Naive thymus-derived CD4-positive, alpha-beta T cell (primary cell): ENCODE results near the gene SLC26A5. TPM values are rescaled to one million over a fixed set of nuclear protein-coding genes. Genes with fewer than 3 reads are reported as not detected.
"Not testable (repeated sequence)": the region's sequence is repeated elsewhere in the genome, so short reads cannot be mapped to it uniquely, and the experiment has no call there.

ENCODE experiments used
- ATAC-seq: fragments of 150-1000 bp; cut with Tn5 transposase; 2 replicates; pipeline ENCODE4 v1.10.0; 2021; ENCODE audit warnings: mild to moderate bottlenecking, moderate library complexity
- CTCF ChIA-PET: fragments of 350-600 bp; sonication (Branson Sonifier 250); formaldehyde crosslinking; loops from one replicate; lab custom pipeline; 2021; ENCODE audit warnings: antibody characterized with exemption; lab: Charles Lee
- POLR2A ChIA-PET: fragments of 350-600 bp; sonication (Branson Sonifier 250); formaldehyde crosslinking; loops from one replicate; lab custom pipeline; 2021; ENCODE audit warnings: antibody characterized with exemption, inconsistent platforms; lab: Charles Lee
- DNase-seq, 9 donors: peaks; one replicate each; pipeline versions ENCODE4 v3.0.0 to v3.0.0-alpha.2; 2020 to 2022; ENCODE audit warnings: mixed read lengths in 1 of 9
- H3K27ac ChIP-seq: one replicate; pipeline ENCODE4 v1.7.0; 2013; ENCODE audit warnings: mild to moderate bottlenecking, low read depth, low read length, moderate library complexity
- H3K27me3 ChIP-seq, 2 donors: one replicate each; pipeline ENCODE4 v1.7.0; 2013; ENCODE audit warnings: low read length in 2 of 2, mild to moderate bottlenecking in 2 of 2, moderate library complexity in 2 of 2; ENCODE audit not compliant: control insufficient read depth in 2 of 2, insufficient read depth in 2 of 2
- H3K36me3 ChIP-seq, 3 experiments: 1 replicate in 2 of 3; 2 replicates in 1 of 3; pipeline ENCODE4 v1.7.0; 2013; ENCODE audit warnings: low read length in 3 of 3, mild to moderate bottlenecking in 3 of 3, moderate library complexity in 1 of 3; ENCODE audit not compliant: insufficient read depth in 3 of 3, control insufficient read depth in 2 of 3
- H3K4me1 ChIP-seq, 2 donors: one replicate each; pipeline ENCODE4 v1.7.0; 2013; ENCODE audit warnings: low read length in 2 of 2, mild to moderate bottlenecking in 2 of 2, moderate library complexity in 1 of 2; ENCODE audit not compliant: control insufficient read depth in 2 of 2, insufficient read depth in 2 of 2
- H3K4me3 ChIP-seq: 2 replicates; pipeline ENCODE4 v1.7.0; 2013; ENCODE audit warnings: mild to moderate bottlenecking, low read length
- H3K9me3 ChIP-seq, 3 experiments: 1 replicate in 2 of 3; 2 replicates in 1 of 3; pipeline ENCODE4 v1.7.0; 2013; ENCODE audit warnings: low read length in 3 of 3; ENCODE audit not compliant: control insufficient read depth in 2 of 3
- H3K27ac Mint-ChIP-seq, 9 donors: one replicate each; pipeline ENCODE4 v1.8.0; 2020 to 2022; ENCODE audit warnings: mixed read lengths in 9 of 9, mild to moderate bottlenecking in 8 of 9, moderate library complexity in 5 of 9, inconsistent platforms in 2 of 9
- H3K27me3 Mint-ChIP-seq, 5 donors: one replicate each; pipeline ENCODE4 v1.8.0; 2021 to 2022; ENCODE audit warnings: mixed read lengths in 5 of 5, mild to moderate bottlenecking in 1 of 5
- H3K36me3 Mint-ChIP-seq, 5 donors: one replicate each; pipeline ENCODE4 v1.8.0; 2020 to 2022; ENCODE audit warnings: mixed read lengths in 5 of 5, mild to moderate bottlenecking in 3 of 5, inconsistent platforms in 1 of 5
- H3K4me1 Mint-ChIP-seq, 7 donors: one replicate each; pipeline ENCODE4 v1.8.0; 2020 to 2022; ENCODE audit warnings: mixed read lengths in 7 of 7, mild to moderate bottlenecking in 3 of 7, inconsistent platforms in 1 of 7
- H3K4me3 Mint-ChIP-seq, 10 donors: one replicate each; pipeline ENCODE4 v1.8.0; 2020 to 2022; ENCODE audit warnings: mild to moderate bottlenecking in 10 of 10, mixed read lengths in 10 of 10, moderate library complexity in 6 of 10, inconsistent platforms in 2 of 10
- H3K9me3 Mint-ChIP-seq, 11 donors: one replicate each; pipeline ENCODE4 v1.8.0; 2020 to 2022; ENCODE audit warnings: mixed read lengths in 11 of 11, mild to moderate bottlenecking in 4 of 11, inconsistent platforms in 1 of 11, moderate library complexity in 1 of 11
- intact Hi-C, 2 donors: fragments of 100-400 bp; cut with micrococcal nuclease; formaldehyde crosslinking; loops; one replicate each; pipeline ENCODE4 v1.15.1; 2023
- polyA plus RNA-seq, 2 donors: library from polyadenylated mRNA; unstranded; fragments of 300-500 nt; fragmentation: Illumina TruSeq; gene quantifications; one replicate each; pipeline ENCODE4 v1.2.3, GENCODE V29; 2021
- total RNA-seq, 6 experiments: library from RNA in 5 of 6; stranded (reverse) in 5 of 6; gene quantifications; 1 replicate in 5 of 6; 2 replicates in 1 of 6; pipeline ENCODE4 v1.2.3 and lab custom pipeline; 2021 to 2026

SLC26A5 gene
- total and polyA plus RNA-seq, 7 experiments from 2014 or later = not detected

- intact Hi-C loops = no loop called here
- Histone ChIP-seq H3K27me3 (no peaks in the 10 kb centered on the region), H3K4me3 (no peak overlapping the region), H3K9me3 (no peaks in the 10 kb centered on the region), H3K27ac (no peak overlapping the region), H3K4me1 (no peaks in the 10 kb centered on the region), H3K36me3 (no peaks in the 10 kb centered on the region)
- Mint-ChIP-seq H3K27me3 (peaks cover 0 to 16% (median 11%) of the 10 kb centered on the region in 5 donors), H3K4me3 (no peak overlapping the region), H3K9me3 (peaks cover 0 to 2% (median 0%) of the 10 kb centered on the region in 11 donors), H3K36me3 (no peaks in the 10 kb centered on the region), H3K27ac (no peak overlapping the region), H3K4me1 (no peaks in the 10 kb centered on the region)
- no peak for DNase-seq
- ATAC-seq = no peak
- ChIA-PET POLR2A (interaction anchor here (0.8 kb wide), 1 partner anchor 279 kb away, joined by 3 read pairs; no protein-coding TSS in a partner anchor), CTCF (no interaction called here)
These were observed 33.9 kb downstream of the SLC26A5 start for GRCh38 chr7:103412151-103412550.

- H3K4me1 ChIP-seq, CTCF ChIA-PET, H3K9me3 ChIP-seq, H3K27ac ChIP-seq, DNase-seq, H3K27me3 ChIP-seq, H3K27ac Mint-ChIP-seq, H3K36me3 Mint-ChIP-seq, H3K4me1 Mint-ChIP-seq, H3K9me3 Mint-ChIP-seq, H3K4me3 Mint-ChIP-seq, H3K36me3 ChIP-seq, ATAC-seq, H3K4me3 ChIP-seq, POLR2A ChIA-PET: not testable (repeated sequence)
- intact Hi-C loops = loop anchor here (2.0 to 5.0 kb wide), 2 partner anchors 59 to 124 kb away; partner anchors contain the start of gene PSMC2 (in 1 of the 2)
- peaks cover 0 to 32% (median 6%) of the 10 kb centered on the region in 5 donors for H3K27me3 Mint-ChIP-seq
These were observed 40.0 kb downstream of the SLC26A5 start for GRCh38 chr7:103405789-103406613.

GRCh38 chr7:103399687-103400086, 46.3 kb downstream of the SLC26A5 start:
- H3K36me3 Mint-ChIP-seq, POLR2A ChIA-PET, H3K27me3 ChIP-seq, CTCF ChIA-PET, H3K4me1 ChIP-seq, H3K27ac ChIP-seq, H3K4me1 Mint-ChIP-seq, H3K9me3 Mint-ChIP-seq, H3K9me3 ChIP-seq, H3K4me3 ChIP-seq, ATAC-seq, intact Hi-C loops, H3K27ac Mint-ChIP-seq, H3K36me3 ChIP-seq, H3K4me3 Mint-ChIP-seq, DNase-seq: not testable (repeated sequence)
- peaks cover 0 to 27% (median 6%) of the 10 kb centered on the region in 5 donors for H3K27me3 Mint-ChIP-seq

DNA sequence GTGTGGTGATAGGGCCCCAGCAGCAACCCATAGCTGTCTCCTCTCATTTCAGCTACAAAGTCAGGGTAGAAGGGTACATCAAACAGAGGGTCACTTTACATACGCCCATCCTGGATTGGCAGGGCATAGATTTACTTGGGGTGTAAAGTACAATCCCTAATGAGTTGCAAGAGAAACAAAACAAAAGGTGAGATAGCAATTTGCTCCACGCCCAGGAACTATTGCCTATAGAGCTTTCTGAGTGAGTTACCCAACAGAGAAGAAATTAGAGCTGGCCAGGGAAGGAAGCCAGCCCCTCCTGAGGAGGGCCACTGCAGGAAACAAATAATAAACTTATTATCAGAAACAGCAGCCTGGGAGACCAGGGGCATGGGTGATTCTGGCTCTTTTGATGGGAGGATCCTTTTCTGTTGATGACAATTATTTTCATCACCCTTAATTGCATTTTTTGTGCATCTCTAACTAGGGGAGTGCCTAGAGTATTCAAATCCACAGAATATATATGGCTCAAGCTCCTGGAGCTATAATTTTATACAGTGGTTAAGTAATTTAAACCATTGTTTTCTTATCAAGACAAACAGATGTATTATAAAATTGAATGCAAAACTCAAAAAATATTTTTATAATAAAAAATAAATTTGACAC, 47.4 kb downstream of the SLC26A5 start:
- POLR2A ChIA-PET = no interaction called here
- H3K27ac Mint-ChIP-seq = no peak overlapping the region

DNA sequence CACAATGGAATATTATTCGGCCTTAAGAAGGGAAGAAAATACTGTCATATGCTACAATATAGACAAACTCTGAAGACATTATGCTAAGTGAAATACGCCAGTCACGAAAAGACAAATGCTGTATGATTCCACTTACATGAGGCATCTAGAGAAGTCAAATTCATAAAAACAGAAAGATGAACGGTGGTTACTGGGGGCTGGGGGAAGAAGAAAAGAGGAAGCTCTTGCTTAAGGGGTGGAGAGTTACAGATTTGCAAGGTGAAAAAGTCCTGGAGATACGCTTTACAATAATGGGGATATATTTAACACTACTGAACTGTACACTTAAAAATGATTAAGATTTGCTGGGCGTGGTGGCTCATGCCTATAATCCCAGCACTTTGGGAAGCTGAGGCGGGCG, 49.5 kb downstream of the SLC26A5 start:
- CTCF ChIA-PET = no interaction called here

More for the DNA sequence above, 47.4 kb downstream of the SLC26A5 start:
- no peaks in the 10 kb centered on the region for H3K36me3 ChIP-seq
- H3K4me1 ChIP-seq = no peaks in the 10 kb centered on the region
- Mint-ChIP-seq H3K27me3 (peaks cover 0 to 20% (median 6%) of the 10 kb centered on the region in 5 donors), H3K36me3 (no peaks in the 10 kb centered on the region), H3K4me3 (no peak overlapping the region), H3K4me1 (no peaks in the 10 kb centered on the region), H3K9me3 (peaks cover 0 to 8% (median 0%) of the 10 kb centered on the region in 11 donors)
- no peak for ATAC-seq
- DNase-seq = no peak
- no peaks in the 10 kb centered on the region for H3K9me3 ChIP-seq
- CTCF ChIA-PET = no interaction called here
- intact Hi-C loops = no loop called here
- H3K27ac ChIP-seq = no peak overlapping the region
- H3K27me3 ChIP-seq = no peaks in the 10 kb centered on the region
- H3K4me3 ChIP-seq = no peak overlapping the region

GRCh38 chr7:103395071-103395470, 50.9 kb downstream of the SLC26A5 start:
- H3K4me1 ChIP-seq = no peaks in the 10 kb centered on the region
- intact Hi-C loops = no loop called here
- CTCF ChIA-PET = no interaction called here
- Mint-ChIP-seq H3K27ac (no peak overlapping the region), H3K4me1 (no peaks in the 10 kb centered on the region), H3K9me3 (peaks cover 0 to 2% (median 0%) of the 10 kb centered on the region in 11 donors), H3K36me3 (no peaks in the 10 kb centered on the region), H3K4me3 (no peak overlapping the region), H3K27me3 (peaks cover 0 to 5% (median under 1%) of the 10 kb centered on the region in 5 donors)
- no peak for DNase-seq
- no peaks in the 10 kb centered on the region for H3K27me3 ChIP-seq
- no peaks in the 10 kb centered on the region for H3K9me3 ChIP-seq
- POLR2A ChIA-PET = no interaction called here
- no peak for ATAC-seq
- H3K4me3 ChIP-seq = no peak overlapping the region
- H3K36me3 ChIP-seq = no peaks in the 10 kb centered on the region
- no peak overlapping the region for H3K27ac ChIP-seq

More for the DNA sequence above, 49.5 kb downstream of the SLC26A5 start:
- Mint-ChIP-seq H3K36me3 (no peaks in the 10 kb centered on the region), H3K4me3 (no peak overlapping the region), H3K27ac (no peak overlapping the region), H3K4me1 (no peaks in the 10 kb centered on the region), H3K27me3 (peaks cover 0 to 6% (median 0%) of the 10 kb centered on the region in 5 donors), H3K9me3 (peaks cover 0 to 8% (median 0%) of the 10 kb centered on the region in 11 donors)
- ATAC-seq (no peak), DNase-seq (no peak)
- no peaks in the 10 kb centered on the region for H3K4me1 ChIP-seq
- H3K27me3 ChIP-seq = no peaks in the 10 kb centered on the region
- intact Hi-C loops = no loop called here
- no peak overlapping the region for H3K27ac ChIP-seq
- H3K9me3 ChIP-seq = no peaks in the 10 kb centered on the region
- no peaks in the 10 kb centered on the region for H3K36me3 ChIP-seq
- H3K4me3 ChIP-seq = no peak overlapping the region
- POLR2A ChIA-PET = no interaction called here
